GM19240 (cell line): ENCODE measurements around the gene MKLN1.

Source experiments
- DNase-seq: peaks from one replicate; pipeline ENCODE4 v3.0.0; 2011; ENCODE audit warnings: low spot score; ENCODE audit not compliant: insufficient read length

The MKLN1 gene

DNA sequence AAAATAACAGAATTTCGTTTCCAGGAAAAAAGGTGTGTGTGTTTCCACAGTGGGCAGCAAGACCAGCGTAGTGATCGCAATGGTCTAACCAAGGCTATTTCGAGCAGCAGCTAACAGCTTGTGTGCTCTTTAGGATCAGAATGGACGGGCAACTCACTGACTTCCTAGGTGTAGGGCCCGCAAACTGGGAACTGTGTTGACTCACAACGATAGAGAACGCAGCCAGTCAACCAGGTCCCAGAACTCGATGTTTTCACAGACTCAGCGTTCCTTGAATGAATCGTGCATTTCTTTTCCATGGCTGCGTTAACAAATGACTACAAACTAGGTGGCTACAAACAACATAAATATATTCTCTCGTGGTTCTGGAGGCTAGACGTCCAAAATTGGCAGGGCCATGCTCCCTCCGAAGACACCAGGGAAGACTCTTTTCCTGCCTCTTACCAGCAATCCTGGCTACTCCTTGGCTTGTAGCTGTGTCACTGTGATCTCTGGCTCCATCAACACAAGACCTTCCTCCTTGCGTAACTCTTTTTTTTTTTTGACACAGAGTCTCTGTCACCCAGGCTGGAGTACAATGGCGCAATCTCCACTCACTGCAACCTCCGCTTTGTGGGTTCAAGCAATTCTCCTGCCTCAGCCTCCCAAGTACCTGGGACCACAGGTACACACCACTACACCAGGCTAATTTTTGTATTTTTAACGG lies 189.7 kb downstream of the MKLN1 start:
- no peak for DNase-seq

DNA sequence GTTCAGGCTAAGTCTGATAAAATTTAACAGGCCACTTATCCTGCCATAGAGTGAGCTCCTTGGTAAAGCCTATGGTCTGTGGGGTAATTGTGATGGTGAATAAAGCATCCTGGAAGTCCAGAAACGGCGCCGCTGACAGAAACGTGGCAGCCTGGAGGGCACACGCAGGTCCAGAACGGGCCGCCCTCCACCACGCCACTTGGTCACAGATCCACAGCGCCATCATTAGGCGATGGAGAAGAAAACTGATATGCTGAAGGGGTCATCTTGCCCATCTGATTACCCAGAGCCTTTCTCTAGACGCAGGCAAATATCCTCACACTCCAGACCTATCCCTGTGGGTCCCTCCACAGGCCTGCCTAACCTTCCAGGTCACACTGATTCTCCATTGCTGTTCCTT lies 190.9 kb downstream of the MKLN1 start:
- DNase-seq: no peak

DNA sequence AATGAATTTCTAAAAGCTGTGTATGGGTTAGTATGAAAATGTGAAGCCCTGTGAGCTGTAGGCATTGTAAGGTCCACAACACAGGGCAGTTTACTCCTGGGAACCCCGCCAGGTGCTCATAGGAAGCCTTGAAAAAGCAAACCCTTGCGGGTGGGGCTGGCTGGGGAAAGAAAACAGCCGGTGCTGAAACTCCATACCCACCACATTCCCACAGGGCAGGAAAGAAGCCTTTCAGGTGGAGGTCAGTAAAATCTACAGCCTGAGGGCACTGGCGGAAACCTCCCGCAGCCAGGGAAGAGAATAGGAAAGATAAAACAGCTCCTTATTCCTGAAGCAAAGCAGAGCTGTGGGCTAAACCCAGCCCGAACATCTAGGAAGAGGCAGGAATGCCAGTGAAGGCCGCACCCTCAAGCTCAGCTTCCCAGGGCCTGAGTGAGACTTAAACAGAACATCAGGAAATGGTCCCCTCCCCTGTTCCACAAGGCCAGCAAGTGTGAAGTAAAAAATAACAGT lies 194.0 kb downstream of the MKLN1 start:
- DNase-seq: no peak

DNA sequence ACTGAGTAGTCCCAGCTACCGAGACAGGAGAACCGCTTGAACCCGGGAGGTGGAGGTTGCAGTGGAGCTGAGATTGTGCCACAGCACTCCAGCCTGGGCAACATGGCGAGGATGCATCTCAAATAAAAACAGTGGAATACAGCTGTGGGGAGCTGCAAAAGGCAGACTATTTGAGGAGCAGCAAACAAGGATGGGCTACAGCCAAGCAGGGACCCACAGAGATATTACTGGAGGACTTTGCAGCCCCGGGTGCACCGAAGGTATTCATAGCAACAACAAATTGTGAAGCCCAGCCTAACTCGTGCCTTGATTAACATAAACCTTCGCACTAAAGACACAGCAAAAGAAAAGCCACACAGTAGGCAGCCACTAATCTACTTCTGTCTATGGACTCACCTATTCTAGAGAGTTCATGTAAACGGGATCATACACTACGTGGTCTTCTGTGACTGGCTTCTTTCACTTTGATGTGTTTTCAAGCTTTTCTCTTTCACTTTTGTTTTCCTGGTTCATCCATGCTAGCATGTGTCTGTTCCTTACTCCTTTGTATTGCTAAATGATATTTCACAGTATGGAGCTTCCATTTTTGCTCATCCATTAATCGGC lies 194.8 kb downstream of the MKLN1 start:
- no peak for DNase-seq

DNA sequence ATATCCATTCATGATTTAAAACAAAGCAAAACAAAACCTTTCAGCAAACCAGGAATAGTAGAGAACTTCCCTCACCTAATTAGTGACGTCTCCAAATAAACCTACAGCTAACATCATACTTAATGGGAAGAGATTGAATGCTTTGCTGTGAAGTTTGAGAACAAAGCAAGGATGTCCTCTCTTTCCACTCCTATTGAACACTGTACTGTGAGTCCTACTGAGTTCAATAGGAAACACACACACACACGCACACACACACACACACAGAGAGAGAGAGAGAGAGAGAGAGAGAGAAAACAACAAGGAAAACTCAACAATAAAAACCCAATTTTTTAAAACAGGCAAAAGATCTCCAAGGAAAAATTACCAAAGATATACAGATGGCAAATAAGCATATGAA lies 196.4 kb downstream of the MKLN1 start:
- no peak for DNase-seq

DNA sequence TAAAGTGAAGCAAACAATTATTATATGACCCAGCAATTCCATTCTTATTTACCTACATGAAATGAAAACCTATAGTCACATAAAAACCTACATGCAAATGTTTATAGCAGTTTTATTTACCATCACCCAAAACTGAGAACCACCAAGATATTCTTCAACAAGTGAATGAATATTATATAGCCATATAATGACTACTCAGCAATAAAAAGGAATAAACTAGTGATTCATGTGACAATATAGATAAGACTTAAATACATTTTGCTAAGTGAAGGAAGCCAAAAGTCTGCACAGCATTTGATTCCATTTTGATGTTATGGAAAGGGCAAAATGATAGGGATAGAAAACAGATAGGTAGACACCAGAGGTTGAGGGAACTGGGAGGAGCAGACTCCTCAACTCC lies 197.0 kb downstream of the MKLN1 start:
- no peak for DNase-seq

DNA sequence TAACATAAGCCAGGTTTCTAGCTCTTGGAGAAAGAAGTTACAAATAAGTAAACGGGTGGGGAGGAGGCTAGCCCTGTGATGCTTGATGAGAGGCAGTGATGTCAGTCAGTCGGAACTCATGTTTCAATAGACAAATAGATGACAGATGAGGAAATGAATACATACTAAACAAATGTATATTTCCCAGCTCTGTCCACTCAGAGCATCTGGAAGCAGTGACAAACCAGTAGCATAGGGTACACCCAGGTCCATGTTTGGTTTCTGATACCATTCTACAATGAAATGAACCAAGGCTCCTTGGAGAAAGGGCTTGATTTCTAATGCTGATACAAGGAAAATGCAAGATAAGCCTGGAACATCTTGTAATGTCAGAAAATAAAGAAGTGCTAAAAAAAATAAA lies 198.1 kb downstream of the MKLN1 start:
- no peak for DNase-seq

- no peak for DNase-seq
These were observed 199.8 kb downstream of the MKLN1 start for GRCh38 chr7:131527456-131527855.

GRCh38 chr7:131529179-131529578 lies 201.5 kb downstream of the MKLN1 start:
- no peak for DNase-seq

DNA sequence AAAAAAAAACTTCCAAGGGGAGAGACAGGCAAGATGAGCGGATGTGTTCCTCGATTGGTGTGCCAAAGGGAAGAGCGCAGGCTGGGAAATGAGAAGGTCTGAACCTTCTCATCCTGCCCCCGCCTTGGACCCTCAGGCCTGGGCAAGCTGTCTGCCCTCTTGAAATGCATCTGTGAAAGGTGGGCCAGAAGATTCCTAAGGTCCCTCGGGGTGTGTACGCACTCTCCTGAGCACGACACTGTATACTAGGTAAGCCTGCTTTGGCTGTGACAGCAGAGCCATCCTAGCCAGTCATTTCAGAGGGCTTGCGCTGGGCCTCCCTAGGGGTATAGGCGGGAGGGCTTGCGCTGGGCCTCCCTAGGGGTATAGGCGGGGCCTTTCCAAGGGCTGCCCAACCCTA lies 201.9 kb downstream of the MKLN1 start:
- no peak for DNase-seq

DNA sequence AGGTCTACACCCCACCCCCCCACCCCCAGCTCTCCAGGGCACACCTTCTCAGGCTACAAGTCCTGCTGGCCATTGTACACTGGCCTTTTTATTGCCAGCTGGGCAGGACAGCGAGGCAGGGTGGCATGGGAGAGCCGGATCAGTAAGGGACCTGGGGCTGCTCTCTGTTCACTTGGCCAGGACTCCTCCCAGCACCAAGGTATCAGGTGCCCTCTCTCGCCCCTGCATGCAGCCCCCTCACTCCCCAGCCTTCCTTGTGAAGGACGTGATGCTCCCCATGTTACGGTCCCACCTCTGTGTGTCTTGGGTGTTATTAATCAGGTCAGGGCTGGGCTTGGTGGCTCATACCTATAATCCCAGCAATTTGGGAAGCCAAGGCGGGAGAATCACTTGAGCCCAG lies 202.5 kb downstream of the MKLN1 start:
- DNase-seq: no peak

DNA sequence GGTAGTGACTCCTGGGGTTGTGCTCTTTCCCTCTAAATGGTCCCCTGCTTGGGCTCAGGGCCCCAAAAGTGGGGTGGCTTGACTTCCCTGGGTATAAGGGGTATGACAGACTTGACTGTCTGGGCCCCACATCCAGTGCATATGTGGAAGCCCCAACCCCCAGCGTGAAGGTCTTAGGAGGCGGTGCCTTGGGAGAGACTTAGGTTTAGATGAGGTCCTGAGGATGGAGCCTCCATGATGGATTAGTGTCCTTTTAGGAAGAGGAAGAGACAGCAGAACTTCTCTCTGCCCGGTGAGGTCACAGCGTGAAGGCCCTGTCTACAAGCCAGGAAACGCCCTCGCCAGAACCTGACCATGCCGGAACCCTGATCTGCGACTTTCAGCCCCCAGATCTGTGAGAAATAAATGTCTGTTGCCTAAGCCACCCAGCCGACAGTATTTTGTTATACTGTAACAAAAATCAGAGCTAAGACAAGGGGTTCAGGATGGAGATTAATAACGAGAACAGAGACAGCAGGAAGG lies 205.0 kb downstream of the MKLN1 start:
- DNase-seq: no peak

DNA sequence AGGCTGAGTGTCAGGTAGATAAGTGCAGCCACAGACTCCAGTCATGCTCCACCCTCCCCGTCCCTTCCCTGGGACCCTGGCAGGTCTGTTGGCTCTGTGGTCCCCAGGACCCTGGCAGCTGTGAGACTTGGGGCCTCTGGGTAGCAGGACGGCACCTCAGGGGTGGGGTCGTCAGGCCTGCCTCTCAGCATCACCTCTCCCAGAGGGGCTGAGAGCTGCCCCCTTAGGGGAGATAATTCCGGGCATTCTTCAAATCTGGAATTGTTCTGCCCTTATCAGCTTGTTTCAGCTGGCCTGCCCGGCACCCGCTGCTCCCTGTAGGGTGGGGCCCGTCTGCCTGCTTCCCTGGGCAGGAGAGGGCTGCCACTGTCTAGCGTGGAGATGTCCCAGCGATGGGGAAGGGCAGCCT lies 205.5 kb downstream of the MKLN1 start:
- no peak for DNase-seq

- no peak for DNase-seq
These were observed 206.2 kb downstream of the MKLN1 start for GRCh38 chr7:131533566-131534561.

DNA sequence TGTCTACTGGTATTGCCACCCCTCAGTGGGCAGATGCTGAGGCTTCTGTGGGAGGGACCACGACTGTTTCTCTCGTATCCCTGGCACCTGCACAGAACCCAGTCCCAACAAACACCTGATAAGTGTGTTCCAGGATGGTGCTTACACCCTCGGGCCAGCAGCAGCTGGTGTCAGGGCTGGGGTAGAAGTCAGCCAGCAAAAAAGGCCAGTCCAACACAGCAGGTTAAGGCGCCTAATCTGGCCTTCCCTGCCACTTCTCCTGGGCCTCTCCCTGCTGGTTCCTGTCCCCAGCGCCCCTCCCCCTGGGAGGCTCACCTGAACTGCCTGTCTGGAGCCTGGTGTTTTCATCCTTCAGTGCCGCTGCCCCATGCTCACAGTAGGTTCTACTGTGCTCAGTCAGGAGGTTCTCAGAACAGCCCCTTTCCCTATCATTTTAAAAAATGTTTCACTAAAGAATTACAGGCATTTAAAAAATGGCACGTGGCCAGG lies 208.7 kb downstream of the MKLN1 start:
- DNase-seq: no peak

DNA sequence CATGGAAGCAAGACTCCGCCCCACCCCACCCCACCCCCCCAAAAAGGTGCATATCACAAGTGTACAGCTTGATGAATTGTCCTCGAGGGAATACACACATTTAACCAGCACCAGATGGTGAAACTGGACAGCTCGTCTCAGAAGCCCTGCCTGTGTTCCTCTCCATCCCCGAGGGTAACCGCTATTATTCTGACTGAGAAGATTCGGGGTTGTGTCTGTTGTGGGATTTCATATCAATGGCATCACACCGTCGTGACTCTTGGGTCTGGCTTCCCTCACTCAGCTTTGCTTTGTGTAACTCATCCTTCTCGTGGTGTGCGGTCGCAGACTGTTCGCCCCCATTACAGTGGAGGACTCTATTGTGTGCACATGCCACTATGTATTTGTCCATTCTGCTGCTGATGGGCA lies 209.9 kb downstream of the MKLN1 start:
- no peak for DNase-seq

GRCh38 chr7:131538071-131538812 lies 210.6 kb downstream of the MKLN1 start:
- DNase-seq: no peak

GRCh38 chr7:131538813-131539179 lies 211.1 kb downstream of the MKLN1 start:
- DNase-seq: no peak

DNA sequence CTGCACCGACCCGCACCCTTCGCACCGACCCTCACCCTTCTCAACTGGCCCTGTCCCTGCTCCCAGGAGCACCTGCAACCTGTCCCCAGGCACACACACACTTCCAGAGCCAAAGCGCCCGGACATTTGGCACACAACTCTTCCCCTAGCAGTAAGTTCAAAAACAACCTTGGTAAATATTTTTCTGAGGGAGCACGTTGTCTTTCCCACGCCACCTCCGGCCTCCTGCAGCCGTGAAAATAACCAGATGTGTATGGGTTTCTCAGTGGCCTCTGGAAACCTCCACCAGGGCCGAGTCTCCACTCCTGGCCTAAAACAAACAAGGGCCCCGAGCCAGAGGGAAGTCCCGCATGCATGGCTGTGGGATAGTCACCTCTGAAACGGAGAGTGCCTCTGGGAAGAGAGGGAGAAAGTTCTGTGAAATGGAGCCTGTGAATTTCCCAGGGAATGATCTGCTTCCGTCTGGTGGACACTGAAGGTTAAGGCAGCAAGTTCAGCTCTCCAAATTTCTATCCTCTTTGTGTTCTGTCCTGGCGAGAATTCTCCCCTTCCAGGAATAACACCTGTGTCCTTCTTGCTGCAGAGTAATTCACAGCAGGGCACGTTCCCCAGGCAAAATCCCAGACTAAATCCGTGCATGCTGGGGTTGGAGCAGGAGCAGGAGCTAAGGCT lies 213.0 kb downstream of the MKLN1 start:
- DNase-seq: no peak

DNA sequence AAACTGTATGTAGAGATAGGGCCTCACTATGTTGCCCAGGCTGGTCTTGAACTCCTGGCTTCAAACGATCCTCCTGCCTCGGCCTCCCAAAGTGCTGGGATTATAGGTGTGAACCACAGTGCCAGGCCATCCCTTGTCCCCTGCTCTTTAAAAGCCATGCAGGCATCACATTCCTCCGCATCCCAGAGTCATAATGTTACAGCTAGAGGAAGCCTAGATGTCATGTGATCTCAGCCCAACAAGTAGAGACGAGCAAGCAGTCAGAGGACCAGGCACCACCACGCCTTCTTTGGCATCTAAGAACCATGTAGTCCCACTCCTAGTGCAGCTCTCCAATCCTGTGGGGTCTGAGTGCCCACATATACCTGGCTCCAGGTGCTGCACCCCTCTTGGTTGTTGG lies 215.6 kb downstream of the MKLN1 start:
- no peak for DNase-seq
